Prostate gland (tissue), 2 donors: ENCODE data around the gene MRE11.

ENCODE experiments used
- POLR2A ChIP-seq: fragments of 450-650 bp; IDR thresholded peaks from one replicate; pipeline ENCODE4 v1.6.1; 2016; ENCODE audit warnings: antibody characterized with exemption, mild to moderate bottlenecking
- TF ChIP-seq, protein P1 (sequence below), 4 experiments: fragments of 200-600 bp in 2 of 4; fragments of 450-650 bp in 2 of 4; sonication (generic) in 2 of 4; IDR thresholded peaks; 1 replicate in 3 of 4; 2 replicates in 1 of 4; pipeline ENCODE4 v1.5.1; 2016 to 2019; ENCODE audit warnings: antibody characterized with exemption in 4 of 4, mild to moderate bottlenecking in 2 of 4, moderate library complexity in 2 of 4

DNA sequence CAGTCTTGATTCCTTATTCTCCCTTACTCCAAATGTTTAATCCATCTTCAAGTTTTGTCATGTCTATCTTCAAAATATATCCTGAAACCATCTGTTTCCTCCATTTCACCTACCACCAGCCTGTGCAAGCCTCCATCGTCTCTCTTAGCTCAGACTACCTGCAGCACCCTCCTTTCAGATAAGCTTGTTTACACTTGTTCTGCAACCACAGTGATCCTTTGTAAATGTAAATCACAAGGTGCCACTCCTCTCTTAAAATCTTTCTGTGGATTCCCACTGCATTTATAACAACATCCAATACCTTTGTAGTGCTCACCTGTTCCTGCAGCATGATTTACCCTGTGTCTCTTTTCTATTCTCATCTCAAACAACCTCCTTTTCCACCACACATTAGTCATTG is 60.6 kb downstream of the MRE11 start:
- TF ChIP-seq, protein P1, sequence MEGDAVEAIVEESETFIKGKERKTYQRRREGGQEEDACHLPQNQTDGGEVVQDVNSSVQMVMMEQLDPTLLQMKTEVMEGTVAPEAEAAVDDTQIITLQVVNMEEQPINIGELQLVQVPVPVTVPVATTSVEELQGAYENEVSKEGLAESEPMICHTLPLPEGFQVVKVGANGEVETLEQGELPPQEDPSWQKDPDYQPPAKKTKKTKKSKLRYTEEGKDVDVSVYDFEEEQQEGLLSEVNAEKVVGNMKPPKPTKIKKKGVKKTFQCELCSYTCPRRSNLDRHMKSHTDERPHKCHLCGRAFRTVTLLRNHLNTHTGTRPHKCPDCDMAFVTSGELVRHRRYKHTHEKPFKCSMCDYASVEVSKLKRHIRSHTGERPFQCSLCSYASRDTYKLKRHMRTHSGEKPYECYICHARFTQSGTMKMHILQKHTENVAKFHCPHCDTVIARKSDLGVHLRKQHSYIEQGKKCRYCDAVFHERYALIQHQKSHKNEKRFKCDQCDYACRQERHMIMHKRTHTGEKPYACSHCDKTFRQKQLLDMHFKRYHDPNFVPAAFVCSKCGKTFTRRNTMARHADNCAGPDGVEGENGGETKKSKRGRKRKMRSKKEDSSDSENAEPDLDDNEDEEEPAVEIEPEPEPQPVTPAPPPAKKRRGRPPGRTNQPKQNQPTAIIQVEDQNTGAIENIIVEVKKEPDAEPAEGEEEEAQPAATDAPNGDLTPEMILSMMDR (IDR thresholded peaks at IDR 0.05) = no peak
- no peak for TF ChIP-seq POLR2A
